Measurements from ENCODE around the gene LDLRAD3.

Gene LDLRAD3

DNA sequence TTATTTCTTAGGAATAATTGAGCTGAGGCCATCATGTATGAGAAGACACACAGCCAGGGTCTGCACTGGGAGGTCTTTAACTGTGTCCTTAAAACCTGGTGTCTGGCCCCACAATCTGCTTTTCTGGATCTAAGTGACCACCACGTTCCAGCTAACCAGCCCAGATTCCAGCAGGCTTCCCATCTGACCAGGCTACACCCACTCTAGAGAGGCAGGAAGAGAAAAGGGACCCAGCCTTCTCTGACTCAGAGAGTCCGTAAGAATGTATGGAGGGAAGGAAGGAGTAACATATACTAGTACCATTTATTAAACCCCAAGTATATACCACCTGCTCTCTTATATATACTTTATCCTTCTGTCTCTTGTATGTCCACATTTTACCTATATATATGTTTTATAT is 80.1 kb downstream of the LDLRAD3 start:
- TF ChIP-seq, protein P1, sequence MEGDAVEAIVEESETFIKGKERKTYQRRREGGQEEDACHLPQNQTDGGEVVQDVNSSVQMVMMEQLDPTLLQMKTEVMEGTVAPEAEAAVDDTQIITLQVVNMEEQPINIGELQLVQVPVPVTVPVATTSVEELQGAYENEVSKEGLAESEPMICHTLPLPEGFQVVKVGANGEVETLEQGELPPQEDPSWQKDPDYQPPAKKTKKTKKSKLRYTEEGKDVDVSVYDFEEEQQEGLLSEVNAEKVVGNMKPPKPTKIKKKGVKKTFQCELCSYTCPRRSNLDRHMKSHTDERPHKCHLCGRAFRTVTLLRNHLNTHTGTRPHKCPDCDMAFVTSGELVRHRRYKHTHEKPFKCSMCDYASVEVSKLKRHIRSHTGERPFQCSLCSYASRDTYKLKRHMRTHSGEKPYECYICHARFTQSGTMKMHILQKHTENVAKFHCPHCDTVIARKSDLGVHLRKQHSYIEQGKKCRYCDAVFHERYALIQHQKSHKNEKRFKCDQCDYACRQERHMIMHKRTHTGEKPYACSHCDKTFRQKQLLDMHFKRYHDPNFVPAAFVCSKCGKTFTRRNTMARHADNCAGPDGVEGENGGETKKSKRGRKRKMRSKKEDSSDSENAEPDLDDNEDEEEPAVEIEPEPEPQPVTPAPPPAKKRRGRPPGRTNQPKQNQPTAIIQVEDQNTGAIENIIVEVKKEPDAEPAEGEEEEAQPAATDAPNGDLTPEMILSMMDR (IDR thresholded peaks at IDR 0.05; ENCODE audit: insufficient read depth, low read length, poor library complexity, severe bottlenecking): no peak
- no peaks in the 10 kb centered on the region for H3K36me3 ChIP-seq (ENCODE audit: control insufficient read depth, insufficient read depth, low read length)
- H3K4me3 ChIP-seq (replicated peaks; ENCODE audit: low read depth, low read length): no peak overlapping the region
- H3K27me3 ChIP-seq (replicated peaks; ENCODE audit: control insufficient read depth, insufficient read depth, low read length): peaks cover 1% of the 10 kb centered on the region; the same call in 1 of the 2 replicates
- no peak for DNase-seq (ENCODE audit: extremely low read depth, insufficient read length)

DNA sequence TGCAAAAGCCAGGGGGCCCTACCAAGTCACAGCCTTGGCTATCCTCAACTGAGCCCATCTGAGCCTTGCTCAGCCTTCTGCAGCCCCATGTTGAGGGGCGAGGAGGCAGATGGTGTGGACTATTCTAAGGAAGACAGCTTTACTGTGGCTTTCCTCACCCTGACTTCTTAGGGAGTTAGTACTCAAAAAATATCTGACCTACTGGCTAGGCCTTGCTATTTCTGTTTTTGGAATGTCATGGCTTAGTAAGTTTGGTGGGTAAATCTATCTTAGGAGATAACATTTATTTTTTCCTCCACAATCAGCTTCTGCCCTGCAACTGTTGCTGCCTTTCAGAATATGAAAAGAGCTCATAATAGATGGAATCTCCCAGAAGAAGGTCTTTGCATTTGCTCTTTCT is 80.9 kb downstream of the LDLRAD3 start:
- TF ChIP-seq, protein P1 (IDR thresholded peaks at IDR 0.05; ENCODE audit: insufficient read depth, low read length, poor library complexity, severe bottlenecking): no peak
- H3K27me3 ChIP-seq (replicated peaks; ENCODE audit: control insufficient read depth, insufficient read depth, low read length): peaks cover 1% of the 10 kb centered on the region; the same call in 1 of the 2 replicates
- no peak overlapping the region for H3K4me3 ChIP-seq (replicated peaks; ENCODE audit: low read depth, low read length)
- H3K36me3 ChIP-seq (ENCODE audit: control insufficient read depth, insufficient read depth, low read length): no peaks in the 10 kb centered on the region
- DNase-seq (ENCODE audit: extremely low read depth, insufficient read length): no peak

DNA sequence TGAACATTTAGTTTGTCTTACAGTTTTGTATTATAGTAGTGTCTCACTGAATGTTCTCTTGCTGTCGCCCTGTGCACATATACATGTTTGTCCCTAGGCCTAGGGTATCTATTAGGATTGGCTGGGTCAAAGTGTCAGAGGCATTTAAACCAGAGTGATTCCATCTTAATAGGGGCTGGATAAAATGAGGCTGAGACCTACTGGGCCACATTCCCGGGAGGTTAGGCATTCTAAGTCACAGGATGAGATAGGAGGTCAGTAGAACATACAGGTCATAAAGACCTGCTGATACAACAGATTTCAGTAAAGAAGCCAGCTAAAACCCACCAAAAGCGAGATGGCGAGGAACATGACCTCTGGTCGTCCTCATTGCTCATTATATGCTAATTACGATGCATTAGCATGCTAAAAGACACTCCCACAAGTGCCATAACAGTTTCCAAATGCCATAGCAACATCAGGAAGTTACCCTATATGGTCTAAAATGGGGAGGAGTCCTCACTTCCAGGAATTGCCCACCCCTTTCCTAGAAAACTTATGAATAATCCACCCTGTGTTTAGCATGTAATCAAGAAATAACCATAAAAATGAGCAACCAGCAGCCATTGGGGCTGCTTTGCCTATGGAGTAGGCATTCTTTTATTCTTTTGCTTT is 82.6 kb downstream of the LDLRAD3 start:
- no peak for DNase-seq (ENCODE audit: extremely low read depth, insufficient read length)
- Histone ChIP-seq H3K36me3 (ENCODE audit: control insufficient read depth, insufficient read depth, low read length) (no peaks in the 10 kb centered on the region), H3K4me3 (replicated peaks; ENCODE audit: low read depth, low read length) (no peak overlapping the region), H3K27me3 (replicated peaks; ENCODE audit: control insufficient read depth, insufficient read depth, low read length) (peaks cover 1% of the 10 kb centered on the region; the same call in 1 of the 2 replicates)
- TF ChIP-seq, protein P1 (IDR thresholded peaks at IDR 0.05; ENCODE audit: insufficient read depth, low read length, poor library complexity, severe bottlenecking): no peak

- no peak for DNase-seq (ENCODE audit: extremely low read depth, insufficient read length)
- Histone ChIP-seq H3K36me3 (ENCODE audit: control insufficient read depth, insufficient read depth, low read length) (no peaks in the 10 kb centered on the region), H3K4me3 (replicated peaks; ENCODE audit: low read depth, low read length) (no peak overlapping the region), H3K27me3 (replicated peaks; ENCODE audit: control insufficient read depth, insufficient read depth, low read length) (peaks cover 1% of the 10 kb centered on the region; the same call in 1 of the 2 replicates)
- TF ChIP-seq, protein P1 (IDR thresholded peaks at IDR 0.05; ENCODE audit: insufficient read depth, low read length, poor library complexity, severe bottlenecking): no peak
Observed at GRCh38 chr11:36027731-36028130, 83.9 kb downstream of the LDLRAD3 start.

- H3K4me3 ChIP-seq (replicated peaks; ENCODE audit: low read depth, low read length): no peak overlapping the region
- DNase-seq (ENCODE audit: extremely low read depth, insufficient read length): no peak
- TF ChIP-seq, protein P1 (IDR thresholded peaks at IDR 0.05; ENCODE audit: insufficient read depth, low read length, poor library complexity, severe bottlenecking): no peak
- no peaks in the 10 kb centered on the region for H3K36me3 ChIP-seq (ENCODE audit: control insufficient read depth, insufficient read depth, low read length)
- no peaks in the 10 kb centered on the region for H3K27me3 ChIP-seq (replicated peaks; ENCODE audit: control insufficient read depth, insufficient read depth, low read length)
Observed at GRCh38 chr11:36029616-36030015, 85.8 kb downstream of the LDLRAD3 start.

Data from GM06990 (cell line).